Smooth muscle cell (in vitro differentiated cells): ENCODE measurements around the gene MPP7. TPM values are rescaled to one million over a fixed set of nuclear protein-coding genes. Genes with fewer than 3 reads are reported as not detected.

ENCODE experiments used
- DNase-seq: peaks from one replicate; lab custom pipeline; 2025; ENCODE audit not compliant: unreplicated experiment; lab: John Stamatoyannopoulos, UW
- H2AFZ ChIP-seq: fragments of 200-600 bp; sonication (generic); 2 replicates; pipeline ENCODE4 v1.6.0; 2016; ENCODE audit warnings: antibody characterized with exemption, low read depth, mild to moderate bottlenecking
- H3F3A ChIP-seq: fragments of 200-600 bp; sonication (generic); 2 replicates; pipeline ENCODE4 v1.6.0; 2017; ENCODE audit warnings: antibody characterized with exemption, low read depth
- H3K27ac ChIP-seq: fragments of 200-600 bp; sonication (generic); 2 replicates; pipeline ENCODE4 v1.5.1; 2016; ENCODE audit warnings: low read depth, mild to moderate bottlenecking
- H3K27me3 ChIP-seq: fragments of 200-600 bp; sonication (generic); 2 replicates; pipeline ENCODE4 v1.6.1; 2016; ENCODE audit warnings: low read depth, mild to moderate bottlenecking
- H3K36me3 ChIP-seq: fragments of 200-600 bp; sonication (generic); 2 replicates; pipeline ENCODE4 v1.5.1; 2016; ENCODE audit warnings: low read depth
- H3K4me1 ChIP-seq: fragments of 200-600 bp; sonication (generic); 2 replicates; pipeline ENCODE4 v1.5.1; 2016; ENCODE audit warnings: low read depth
- H3K4me2 ChIP-seq: fragments of 200-600 bp; sonication (generic); 2 replicates; pipeline ENCODE4 v1.6.0; 2016; ENCODE audit warnings: mild to moderate bottlenecking
- H3K4me3 ChIP-seq: fragments of 200-600 bp; sonication (generic); 2 replicates; pipeline ENCODE4 v1.5.1; 2016; ENCODE audit warnings: mild to moderate bottlenecking
- H3K79me2 ChIP-seq: fragments of 200-600 bp; sonication (generic); 2 replicates; pipeline ENCODE4 v1.6.0; 2016; ENCODE audit warnings: low read depth, mild to moderate bottlenecking
- H3K9ac ChIP-seq: fragments of 200-600 bp; sonication (generic); 2 replicates; pipeline ENCODE4 v1.6.0; 2016; ENCODE audit warnings: low read depth
- H3K9me3 ChIP-seq: fragments of 200-600 bp; sonication (generic); replicated peaks from 2 replicates; pipeline ENCODE4 v1.5.1; 2016; ENCODE audit warnings: low read depth
- H4K20me1 ChIP-seq: fragments of 200-600 bp; sonication (generic); 2 replicates; pipeline ENCODE4 v1.6.0; 2016; ENCODE audit warnings: low read depth
- WGBS: methylation state at CpG from one replicate; pipeline ENCODE4 v1.1.7; 2016; ENCODE audit warnings: low lambda C conversion rate; 5-methylcytosine and 5-hydroxymethylcytosine counted together
- polyA plus RNA-seq: library from polyadenylated mRNA; unstranded; fragments of >200 nt; fragmentation: Nextera tagmentation; extraction: Ambion mirVana; gene quantifications from 2 replicates; pipeline ENCODE4 v1.2.1, GENCODE V29; 2016
- total RNA-seq: library from RNA; depleted of rRNA; stranded (reverse); fragments of >200 nt; gene quantifications from 2 replicates; pipeline ENCODE4 v1.2.3, GENCODE V29; 2014
- TF ChIP-seq, protein P1 (sequence below): fragments of 200-600 bp; sonication (generic); IDR thresholded peaks from 2 replicates; pipeline ENCODE4 v1.5.1; 2017; ENCODE audit warnings: borderline replicate concordance, mild to moderate bottlenecking, antibody characterized with exemption; ENCODE audit not compliant: insufficient read depth, poor library complexity, severe bottlenecking

The MPP7 gene
- total and polyA plus RNA-seq, 2 experiments from 2014 or later = 0.80 to 3.4 TPM

DNA sequence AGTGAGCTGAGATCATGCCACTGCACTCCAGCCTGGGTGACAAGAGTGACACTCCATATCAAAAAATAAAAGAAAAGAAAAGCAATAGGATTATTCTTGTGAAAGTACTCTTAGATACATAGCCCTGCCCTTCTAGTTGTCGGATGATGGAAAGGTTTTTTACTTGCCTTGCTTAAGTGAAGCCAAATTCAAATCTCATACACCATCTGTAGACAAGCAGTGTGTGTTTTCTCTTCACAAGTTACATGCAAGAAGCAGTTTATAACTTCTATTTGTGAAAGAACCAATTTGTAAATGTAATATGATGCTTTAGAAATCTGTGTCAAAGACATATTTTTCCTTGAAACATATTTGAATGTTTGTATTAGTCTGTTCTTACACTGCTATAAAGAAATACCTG, 15.8 kb upstream of the MPP7 start:
- WGBS = 90% methylated on average over 1 of the region's 1 CpG
- TF ChIP-seq, protein P1, sequence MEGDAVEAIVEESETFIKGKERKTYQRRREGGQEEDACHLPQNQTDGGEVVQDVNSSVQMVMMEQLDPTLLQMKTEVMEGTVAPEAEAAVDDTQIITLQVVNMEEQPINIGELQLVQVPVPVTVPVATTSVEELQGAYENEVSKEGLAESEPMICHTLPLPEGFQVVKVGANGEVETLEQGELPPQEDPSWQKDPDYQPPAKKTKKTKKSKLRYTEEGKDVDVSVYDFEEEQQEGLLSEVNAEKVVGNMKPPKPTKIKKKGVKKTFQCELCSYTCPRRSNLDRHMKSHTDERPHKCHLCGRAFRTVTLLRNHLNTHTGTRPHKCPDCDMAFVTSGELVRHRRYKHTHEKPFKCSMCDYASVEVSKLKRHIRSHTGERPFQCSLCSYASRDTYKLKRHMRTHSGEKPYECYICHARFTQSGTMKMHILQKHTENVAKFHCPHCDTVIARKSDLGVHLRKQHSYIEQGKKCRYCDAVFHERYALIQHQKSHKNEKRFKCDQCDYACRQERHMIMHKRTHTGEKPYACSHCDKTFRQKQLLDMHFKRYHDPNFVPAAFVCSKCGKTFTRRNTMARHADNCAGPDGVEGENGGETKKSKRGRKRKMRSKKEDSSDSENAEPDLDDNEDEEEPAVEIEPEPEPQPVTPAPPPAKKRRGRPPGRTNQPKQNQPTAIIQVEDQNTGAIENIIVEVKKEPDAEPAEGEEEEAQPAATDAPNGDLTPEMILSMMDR = no peak
- DNase-seq = no peak

DNA sequence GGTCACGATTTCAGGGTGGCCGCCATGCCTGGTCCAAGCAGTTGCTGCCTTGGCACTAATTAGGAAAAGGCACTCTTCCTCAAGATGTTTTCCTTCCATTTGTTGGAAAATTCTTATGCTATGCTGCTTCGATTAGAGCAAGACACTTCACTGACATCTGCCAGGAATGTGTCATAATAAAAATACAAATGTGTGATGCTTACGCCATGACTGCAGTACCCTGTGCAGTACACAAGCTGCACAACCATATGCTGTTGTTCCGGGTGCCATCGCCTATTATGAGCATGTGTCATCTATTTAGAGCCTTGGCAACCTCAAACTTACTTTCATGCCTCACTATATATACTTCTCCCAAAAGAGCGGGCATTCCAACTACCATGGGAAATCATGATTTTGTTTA, 14.9 kb upstream of the MPP7 start:
- WGBS = 92% methylated on average over 7 of the region's 7 CpGs
- H3K9ac ChIP-seq = no peak overlapping the region
- no peak overlapping the region for H3K27ac ChIP-seq
- no peaks in the 10 kb centered on the region for H3F3A ChIP-seq
- no peaks in the 10 kb centered on the region for H3K36me3 ChIP-seq
- no peaks in the 10 kb centered on the region for H3K4me1 ChIP-seq
- no peaks in the 10 kb centered on the region for H3K9me3 ChIP-seq
- H3K4me2 ChIP-seq = no peak overlapping the region
- no peak for DNase-seq
- H3K4me3 ChIP-seq = no peak overlapping the region
- no peaks in the 10 kb centered on the region for H4K20me1 ChIP-seq
- no peaks in the 10 kb centered on the region for H3K79me2 ChIP-seq
- no peak overlapping the region for H2AFZ ChIP-seq
- TF ChIP-seq, protein P1 = no peak
- H3K27me3 ChIP-seq = peaks cover 14% of the 10 kb centered on the region

More for the DNA sequence above, 15.8 kb upstream of the MPP7 start:
- H3K4me2 ChIP-seq = no peak overlapping the region
- H3K27ac ChIP-seq = no peak overlapping the region
- no peaks in the 10 kb centered on the region for H3K36me3 ChIP-seq
- no peaks in the 10 kb centered on the region for H4K20me1 ChIP-seq
- H3F3A ChIP-seq = no peaks in the 10 kb centered on the region
- no peaks in the 10 kb centered on the region for H3K4me1 ChIP-seq
- H3K27me3 ChIP-seq = peaks cover 14% of the 10 kb centered on the region
- no peak overlapping the region for H3K9ac ChIP-seq
- no peaks in the 10 kb centered on the region for H3K9me3 ChIP-seq
- H3K4me3 ChIP-seq = no peak overlapping the region
- H2AFZ ChIP-seq = no peak overlapping the region
- no peaks in the 10 kb centered on the region for H3K79me2 ChIP-seq

DNA sequence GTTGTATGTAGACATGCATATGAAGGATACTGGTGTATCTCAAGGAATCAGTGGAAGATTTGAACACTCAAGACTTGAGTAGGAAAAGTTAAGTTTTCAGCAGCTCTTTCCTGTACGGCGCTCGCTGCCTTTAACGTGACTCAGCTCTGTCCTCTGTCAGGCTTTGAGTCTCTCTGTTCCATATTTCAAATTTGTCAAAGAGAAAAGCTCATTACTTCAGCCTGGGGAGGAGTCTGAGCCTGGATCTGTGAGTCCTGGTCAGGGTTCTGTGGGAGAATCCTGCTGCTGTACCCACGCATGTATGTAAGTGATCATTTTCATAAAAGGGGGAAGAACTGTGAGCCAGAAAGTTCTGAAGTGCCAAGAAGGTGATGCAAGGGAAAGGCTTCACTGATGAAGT, 13.8 kb upstream of the MPP7 start:
- TF ChIP-seq, protein P1 = no peak
- H3K27ac ChIP-seq = no peak overlapping the region
- H3K9me3 ChIP-seq = no peaks in the 10 kb centered on the region
- no peaks in the 10 kb centered on the region for H3K4me1 ChIP-seq
- no peaks in the 10 kb centered on the region for H4K20me1 ChIP-seq
- WGBS = 83% methylated on average over 5 of the region's 5 CpGs
- H3K79me2 ChIP-seq = no peaks in the 10 kb centered on the region
- no peak overlapping the region for H3K4me3 ChIP-seq
- peaks cover 14% of the 10 kb centered on the region for H3K27me3 ChIP-seq
- DNase-seq = no peak
- no peaks in the 10 kb centered on the region for H3K36me3 ChIP-seq
- no peak overlapping the region for H2AFZ ChIP-seq
- H3K4me2 ChIP-seq = no peak overlapping the region
- H3K9ac ChIP-seq = no peak overlapping the region
- H3F3A ChIP-seq = no peaks in the 10 kb centered on the region

DNA sequence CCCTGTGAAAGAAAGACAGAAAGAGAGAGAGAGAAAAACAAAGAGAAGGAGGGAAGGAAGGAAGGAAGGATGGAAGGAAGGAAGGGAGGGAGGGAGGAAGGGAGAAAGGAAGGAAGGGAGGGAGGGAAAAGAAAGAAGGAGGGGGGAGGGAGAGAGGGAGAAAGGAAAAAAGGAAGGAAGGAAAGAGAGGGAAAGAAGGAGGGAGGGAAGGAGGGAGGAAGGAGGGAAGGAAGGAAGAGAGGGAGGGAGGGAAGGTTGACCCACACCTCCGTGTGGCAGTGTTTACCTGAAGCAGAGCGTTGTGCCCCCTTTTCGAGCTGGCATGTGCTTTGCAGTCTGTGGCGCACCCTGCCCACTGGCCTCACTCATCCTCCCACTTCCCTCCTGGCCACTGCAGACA, 12.3 kb upstream of the MPP7 start:
- Histone ChIP-seq H4K20me1 (no peaks in the 10 kb centered on the region), H3K27ac (no peak overlapping the region), H2AFZ (no peak overlapping the region), H3K4me1 (no peaks in the 10 kb centered on the region), H3K79me2 (no peaks in the 10 kb centered on the region), H3F3A (no peaks in the 10 kb centered on the region), H3K4me2 (no peak overlapping the region), H3K9ac (no peak overlapping the region), H3K36me3 (no peaks in the 10 kb centered on the region), H3K27me3 (peaks cover 14% of the 10 kb centered on the region), H3K4me3 (no peak overlapping the region), H3K9me3 (no peaks in the 10 kb centered on the region)
- TF ChIP-seq, protein P1 = no peak
- WGBS = 79% methylated on average over 4 of the region's 4 CpGs
- DNase-seq = no peak
